ENCODE data around the gene NAALAD2.

NAALAD2 gene

DNA sequence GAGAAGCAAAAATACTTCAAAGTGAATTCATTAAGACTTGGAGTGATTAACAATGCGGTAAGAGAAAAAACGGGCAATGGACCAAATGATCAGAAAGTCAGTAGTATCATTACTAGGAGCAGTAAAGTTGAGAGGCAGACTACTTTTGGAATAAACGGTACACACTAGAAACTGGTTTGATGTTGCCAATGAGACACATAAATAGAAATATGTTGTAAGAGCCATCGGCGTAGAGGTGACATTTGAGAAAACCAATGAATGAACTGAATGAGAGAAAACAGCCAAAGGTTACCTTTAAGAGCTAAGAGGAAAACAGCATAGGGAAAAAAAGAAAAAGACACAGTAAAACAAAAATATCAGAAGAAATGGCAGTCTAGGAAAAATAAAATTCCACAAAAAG lies 82.1 kb downstream of the NAALAD2 start:
- H3K27me3 ChIP-seq (replicated peaks; ENCODE audit: control insufficient read depth, insufficient read depth, low read length, poor library complexity, severe bottlenecking): no peaks in the 10 kb centered on the region
- H3K4me1 ChIP-seq (ENCODE audit: control insufficient read depth, insufficient read depth, low read length, poor library complexity, severe bottlenecking): peaks cover 8% of the 10 kb centered on the region
- no peaks in the 10 kb centered on the region for H3K9me3 ChIP-seq (ENCODE audit: control insufficient read depth, low read length)
- H3K4me3 ChIP-seq (ENCODE audit: insufficient read depth, low read depth, low read length, poor library complexity, severe bottlenecking): no peak overlapping the region
- no peak for DNase-seq
- H3K27ac ChIP-seq (ENCODE audit: insufficient read depth, low read length, poor library complexity, severe bottlenecking): no peak overlapping the region
- H3K36me3 ChIP-seq (ENCODE audit: control insufficient read depth, insufficient read depth, low read length): peaks cover 21% of the 10 kb centered on the region

DNA sequence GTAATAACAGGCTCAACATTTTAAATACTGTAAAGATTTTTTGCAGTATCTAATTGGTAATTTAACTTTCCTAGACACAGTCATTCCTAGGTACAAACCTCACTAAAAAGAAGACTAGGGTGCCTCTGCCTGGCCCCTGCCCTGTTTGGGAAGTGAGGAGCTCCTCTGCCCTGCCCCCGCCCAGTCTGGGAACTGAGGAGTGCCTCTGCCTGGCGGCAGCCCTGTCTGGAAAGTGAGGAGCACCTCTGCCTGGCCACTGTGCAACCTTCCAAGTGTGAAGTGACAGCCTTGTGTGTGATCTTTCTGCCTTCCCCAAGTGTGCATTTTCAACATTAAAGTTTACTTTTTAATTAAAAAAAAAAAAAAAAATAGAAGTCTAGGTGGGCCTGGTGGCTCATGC lies 84.1 kb downstream of the NAALAD2 start:
- Histone ChIP-seq H3K27ac (ENCODE audit: insufficient read depth, low read length, poor library complexity, severe bottlenecking) (no peak overlapping the region), H3K4me3 (ENCODE audit: insufficient read depth, low read depth, low read length, poor library complexity, severe bottlenecking) (no peak overlapping the region), H3K4me1 (ENCODE audit: control insufficient read depth, insufficient read depth, low read length, poor library complexity, severe bottlenecking) (peaks cover 13% of the 10 kb centered on the region), H3K36me3 (ENCODE audit: control insufficient read depth, insufficient read depth, low read length) (peaks cover 6% of the 10 kb centered on the region), H3K9me3 (ENCODE audit: control insufficient read depth, low read length) (no peaks in the 10 kb centered on the region), H3K27me3 (replicated peaks; ENCODE audit: control insufficient read depth, insufficient read depth, low read length, poor library complexity, severe bottlenecking) (no peaks in the 10 kb centered on the region)
- DNase-seq: no peak

DNA sequence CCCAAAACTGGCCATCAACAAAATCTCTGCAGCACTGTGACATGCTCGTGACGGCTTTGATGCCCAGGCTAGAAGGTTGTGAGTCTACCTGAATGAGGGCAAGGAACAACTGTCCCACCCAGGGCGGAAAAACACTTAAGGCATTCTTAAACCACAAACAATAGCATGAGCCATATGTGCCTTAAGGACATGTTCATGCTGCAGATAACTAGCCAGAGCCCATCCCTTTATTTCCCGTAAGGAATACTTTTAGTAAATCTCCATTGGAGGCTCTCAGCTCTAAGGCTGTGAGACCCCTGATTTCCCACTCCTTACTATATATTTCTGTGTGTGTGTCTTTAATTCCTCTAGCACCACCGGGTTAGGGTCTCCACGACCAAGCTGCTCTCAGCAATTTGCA lies 85.0 kb downstream of the NAALAD2 start:
- no peak overlapping the region for H3K27ac ChIP-seq (ENCODE audit: insufficient read depth, low read length, poor library complexity, severe bottlenecking)
- no peaks in the 10 kb centered on the region for H3K36me3 ChIP-seq (ENCODE audit: control insufficient read depth, insufficient read depth, low read length)
- no peaks in the 10 kb centered on the region for H3K9me3 ChIP-seq (ENCODE audit: control insufficient read depth, low read length)
- no peak overlapping the region for H3K4me3 ChIP-seq (ENCODE audit: insufficient read depth, low read depth, low read length, poor library complexity, severe bottlenecking)
- peaks cover 13% of the 10 kb centered on the region for H3K4me1 ChIP-seq (ENCODE audit: control insufficient read depth, insufficient read depth, low read length, poor library complexity, severe bottlenecking)
- H3K27me3 ChIP-seq (replicated peaks; ENCODE audit: control insufficient read depth, insufficient read depth, low read length, poor library complexity, severe bottlenecking): no peaks in the 10 kb centered on the region
- DNase-seq: no peak

DNA sequence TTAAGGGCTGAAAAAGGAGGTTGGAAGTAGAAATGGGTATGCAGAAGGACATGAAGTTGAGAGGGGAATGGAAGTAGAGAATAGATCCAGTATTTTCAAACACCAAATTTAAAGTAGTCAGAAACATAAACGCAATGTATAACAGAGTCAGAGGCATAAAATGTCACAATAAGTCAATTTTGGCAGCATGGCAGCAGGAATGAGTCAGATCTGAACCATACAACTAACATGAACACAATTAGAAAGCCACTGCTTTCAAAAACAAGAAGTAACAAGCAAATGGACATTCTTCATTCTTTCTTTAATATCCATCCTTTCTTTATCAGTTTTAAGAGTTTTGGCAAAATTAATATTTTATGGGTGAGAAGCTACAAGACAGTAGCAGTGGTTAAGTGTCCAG lies 85.9 kb downstream of the NAALAD2 start:
- H3K27ac ChIP-seq (ENCODE audit: insufficient read depth, low read length, poor library complexity, severe bottlenecking): no peak overlapping the region
- DNase-seq: no peak
- no peak overlapping the region for H3K4me3 ChIP-seq (ENCODE audit: insufficient read depth, low read depth, low read length, poor library complexity, severe bottlenecking)
- no peaks in the 10 kb centered on the region for H3K36me3 ChIP-seq (ENCODE audit: control insufficient read depth, insufficient read depth, low read length)
- no peaks in the 10 kb centered on the region for H3K9me3 ChIP-seq (ENCODE audit: control insufficient read depth, low read length)
- H3K4me1 ChIP-seq (ENCODE audit: control insufficient read depth, insufficient read depth, low read length, poor library complexity, severe bottlenecking): peaks cover 13% of the 10 kb centered on the region
- H3K27me3 ChIP-seq (replicated peaks; ENCODE audit: control insufficient read depth, insufficient read depth, low read length, poor library complexity, severe bottlenecking): no peaks in the 10 kb centered on the region

DNA sequence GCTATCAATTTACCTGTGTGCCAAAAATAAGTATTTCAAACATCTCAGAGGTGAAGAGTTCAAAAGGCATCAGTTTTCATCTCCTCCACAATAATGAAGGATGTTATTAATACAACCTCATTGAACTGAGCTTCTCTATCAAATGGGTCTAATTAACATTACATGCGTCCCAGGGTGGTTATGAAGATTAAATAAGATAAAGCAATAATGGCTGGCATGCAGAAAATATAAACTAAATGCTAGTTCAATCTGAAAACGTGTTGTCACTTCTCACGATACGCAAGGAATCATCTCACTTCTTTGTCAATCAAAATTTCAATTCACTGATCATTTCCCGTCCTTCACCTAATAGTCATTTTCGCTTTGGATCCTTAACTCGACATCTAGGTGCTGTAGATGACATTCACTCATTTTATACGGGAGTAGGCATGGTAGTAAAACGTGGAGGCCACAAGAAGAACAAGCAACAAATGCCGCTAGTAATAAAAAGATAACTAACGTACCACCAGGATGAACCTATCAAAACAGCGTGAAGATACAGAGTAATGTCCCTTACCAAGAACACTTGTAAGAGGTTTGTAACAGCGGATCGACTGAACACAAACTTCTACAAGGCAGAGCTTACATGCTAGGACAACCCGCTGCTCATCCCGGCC lies 87.5 kb downstream of the NAALAD2 start:
- Histone ChIP-seq H3K27me3 (replicated peaks; ENCODE audit: control insufficient read depth, insufficient read depth, low read length, poor library complexity, severe bottlenecking) (no peaks in the 10 kb centered on the region), H3K27ac (ENCODE audit: insufficient read depth, low read length, poor library complexity, severe bottlenecking) (peak overlapping the region; percentile 83), H3K36me3 (ENCODE audit: control insufficient read depth, insufficient read depth, low read length) (no peaks in the 10 kb centered on the region), H3K9me3 (ENCODE audit: control insufficient read depth, low read length) (no peaks in the 10 kb centered on the region), H3K4me1 (ENCODE audit: control insufficient read depth, insufficient read depth, low read length, poor library complexity, severe bottlenecking) (peaks cover 13% of the 10 kb centered on the region), H3K4me3 (ENCODE audit: insufficient read depth, low read depth, low read length, poor library complexity, severe bottlenecking) (peak overlapping the region; percentile 87)
- no peak for DNase-seq

DNA sequence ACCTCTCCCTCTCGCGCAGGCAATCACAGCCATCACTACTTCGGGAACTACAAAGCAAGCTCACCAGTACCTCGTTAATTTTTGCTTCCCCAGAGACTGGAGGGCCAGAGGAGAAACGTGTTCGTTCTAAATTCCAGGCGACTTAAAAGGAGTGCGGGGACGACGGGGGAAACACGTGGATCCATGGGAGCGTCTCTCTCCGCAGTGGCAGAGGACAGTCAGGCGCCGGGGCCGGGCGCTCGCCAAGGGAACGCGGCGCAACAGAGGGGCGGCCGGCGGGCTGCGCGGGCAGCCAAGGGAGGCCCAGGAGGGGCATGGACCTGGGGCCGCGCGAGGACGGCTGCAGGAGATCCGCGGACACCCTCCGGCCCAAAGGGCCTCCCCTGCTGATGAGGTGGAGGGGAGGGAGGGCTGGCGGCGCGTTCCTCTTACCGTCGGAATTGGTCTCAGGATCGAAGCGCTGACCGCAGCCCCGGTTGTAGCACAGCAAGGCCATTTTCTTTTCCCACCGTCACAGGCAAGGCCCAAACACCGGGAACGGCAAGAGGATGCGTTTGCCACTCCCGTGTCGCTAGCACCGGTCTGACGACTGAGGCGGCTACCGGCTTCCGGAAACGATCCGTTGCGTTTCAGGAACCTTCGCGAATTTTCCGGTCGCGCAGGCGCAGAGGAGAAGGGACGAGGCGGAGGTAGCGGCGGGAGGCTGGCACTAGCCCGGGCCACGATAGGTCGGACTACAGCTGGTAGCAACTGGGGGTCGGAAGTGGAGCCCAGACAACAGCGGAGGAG lies 88.2 kb downstream of the NAALAD2 start, which contains the start of gene CHORDC1:
TSS of gene CHORDC1 (minus strand) at position 591 of the 789 bp plus-strand sequence. CDS start at position 496, 95 bp downstream.
- Histone ChIP-seq H3K27ac (ENCODE audit: insufficient read depth, low read length, poor library complexity, severe bottlenecking) (peak within 1 kb of the TSS; percentile 83), H3K27me3 (replicated peaks; ENCODE audit: control insufficient read depth, insufficient read depth, low read length, poor library complexity, severe bottlenecking) (no peaks in the 10 kb centered on the region), H3K4me3 (ENCODE audit: insufficient read depth, low read depth, low read length, poor library complexity, severe bottlenecking) (peak within 1 kb of the TSS; percentile 87), H3K9me3 (ENCODE audit: control insufficient read depth, low read length) (no peaks in the 10 kb centered on the region), H3K4me1 (ENCODE audit: control insufficient read depth, insufficient read depth, low read length, poor library complexity, severe bottlenecking) (peaks cover 13% of the 10 kb centered on the region), H3K36me3 (ENCODE audit: control insufficient read depth, insufficient read depth, low read length) (no peaks in the 10 kb centered on the region)
- peak; percentile 85 to 92 (median 85) for DNase-seq

DNA sequence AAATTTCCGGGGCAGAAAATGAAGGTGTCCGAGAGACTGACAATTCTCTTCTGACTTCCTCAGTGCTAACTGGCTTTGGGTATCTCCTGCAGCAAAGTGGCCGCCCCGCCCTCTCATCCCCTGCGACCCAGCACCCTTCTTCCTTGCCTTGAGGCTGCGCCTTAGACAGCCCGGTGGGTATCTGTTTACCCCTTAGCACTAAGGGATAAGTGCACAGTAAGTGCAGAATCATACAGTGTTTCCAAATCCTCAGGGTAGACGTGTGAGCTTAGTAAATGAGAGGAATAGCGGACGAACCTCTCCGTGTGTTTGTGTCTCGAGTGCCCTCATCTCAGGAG lies 88.8 kb downstream of the NAALAD2 start:
- peak overlapping the region; percentile 83 for H3K27ac ChIP-seq (ENCODE audit: insufficient read depth, low read length, poor library complexity, severe bottlenecking)
- H3K4me1 ChIP-seq (ENCODE audit: control insufficient read depth, insufficient read depth, low read length, poor library complexity, severe bottlenecking): peaks cover 13% of the 10 kb centered on the region
- no peaks in the 10 kb centered on the region for H3K9me3 ChIP-seq (ENCODE audit: control insufficient read depth, low read length)
- H3K36me3 ChIP-seq (ENCODE audit: control insufficient read depth, insufficient read depth, low read length): no peaks in the 10 kb centered on the region
- H3K27me3 ChIP-seq (replicated peaks; ENCODE audit: control insufficient read depth, insufficient read depth, low read length, poor library complexity, severe bottlenecking): no peaks in the 10 kb centered on the region
- H3K4me3 ChIP-seq (ENCODE audit: insufficient read depth, low read depth, low read length, poor library complexity, severe bottlenecking): peak overlapping the region; percentile 87
- no peak for DNase-seq

DNA sequence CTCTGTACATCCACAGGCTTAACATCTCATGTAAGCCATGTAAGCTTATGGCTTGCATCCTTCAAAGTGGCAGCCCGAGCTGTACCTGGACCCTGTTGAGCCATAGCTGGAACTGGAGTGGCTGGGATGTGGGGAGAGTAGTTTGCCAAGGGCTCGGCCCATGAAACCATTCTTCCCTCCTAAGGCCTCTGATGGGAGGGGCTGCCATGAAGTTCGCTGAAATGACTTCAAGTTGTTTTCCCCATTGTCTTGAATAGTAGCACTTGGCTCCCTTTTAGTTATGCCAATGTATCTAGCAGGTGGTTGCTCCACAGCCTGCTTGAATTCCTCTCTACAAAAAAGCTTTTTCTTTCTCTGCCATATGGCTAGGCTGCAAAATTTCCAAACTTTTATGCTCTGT lies 93.6 kb downstream of the NAALAD2 start:
- Histone ChIP-seq H3K36me3 (ENCODE audit: control insufficient read depth, insufficient read depth, low read length) (no peaks in the 10 kb centered on the region), H3K27ac (ENCODE audit: insufficient read depth, low read length, poor library complexity, severe bottlenecking) (no peak overlapping the region), H3K4me3 (ENCODE audit: insufficient read depth, low read depth, low read length, poor library complexity, severe bottlenecking) (no peak overlapping the region), H3K4me1 (ENCODE audit: control insufficient read depth, insufficient read depth, low read length, poor library complexity, severe bottlenecking) (no peaks in the 10 kb centered on the region), H3K27me3 (replicated peaks; ENCODE audit: control insufficient read depth, insufficient read depth, low read length, poor library complexity, severe bottlenecking) (no peaks in the 10 kb centered on the region), H3K9me3 (ENCODE audit: control insufficient read depth, low read length) (no peaks in the 10 kb centered on the region)
- DNase-seq: no peak

DNA sequence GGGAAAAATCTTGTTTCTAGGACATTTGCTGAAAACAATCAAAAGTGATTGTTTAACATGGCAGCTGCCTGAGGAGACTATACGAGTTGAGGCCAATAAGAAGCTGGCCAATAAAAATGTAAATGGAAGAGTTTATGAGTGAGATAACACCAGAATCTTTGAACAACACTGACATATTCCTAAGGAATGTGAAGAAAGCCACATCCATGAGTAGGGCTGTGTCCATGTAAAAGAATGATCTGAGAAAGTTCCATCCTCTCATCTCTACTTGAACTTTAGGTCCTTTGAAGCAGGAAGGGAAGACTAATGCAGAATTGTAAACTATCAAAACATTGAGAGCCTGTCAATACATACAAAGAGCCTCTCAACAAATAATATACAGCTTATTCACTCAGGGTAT lies 95.3 kb downstream of the NAALAD2 start:
- no peak overlapping the region for H3K27ac ChIP-seq (ENCODE audit: insufficient read depth, low read length, poor library complexity, severe bottlenecking)
- no peaks in the 10 kb centered on the region for H3K27me3 ChIP-seq (replicated peaks; ENCODE audit: control insufficient read depth, insufficient read depth, low read length, poor library complexity, severe bottlenecking)
- no peak overlapping the region for H3K4me3 ChIP-seq (ENCODE audit: insufficient read depth, low read depth, low read length, poor library complexity, severe bottlenecking)
- H3K36me3 ChIP-seq (ENCODE audit: control insufficient read depth, insufficient read depth, low read length): no peaks in the 10 kb centered on the region
- no peak for DNase-seq
- H3K4me1 ChIP-seq (ENCODE audit: control insufficient read depth, insufficient read depth, low read length, poor library complexity, severe bottlenecking): no peaks in the 10 kb centered on the region
- H3K9me3 ChIP-seq (ENCODE audit: control insufficient read depth, low read length): no peaks in the 10 kb centered on the region

DNA sequence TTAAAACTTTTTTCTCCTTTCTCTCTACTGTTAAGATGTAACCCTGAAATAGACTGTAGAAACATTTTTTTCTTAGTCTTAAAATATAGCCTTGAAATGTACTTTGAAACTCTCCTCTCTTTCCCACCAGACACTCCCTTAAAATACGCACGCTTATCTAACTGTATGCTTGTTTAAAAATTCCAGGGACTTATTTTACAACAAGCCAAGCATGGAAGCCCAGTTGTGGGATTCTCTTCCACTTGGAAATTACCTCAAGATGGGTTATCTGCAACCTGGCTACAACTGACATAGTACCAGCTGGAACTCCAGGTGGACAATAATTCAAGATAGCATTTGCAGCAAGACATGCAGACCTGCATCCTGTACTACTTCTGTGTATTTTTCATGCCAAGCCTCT lies 100.5 kb downstream of the NAALAD2 start:
- no peaks in the 10 kb centered on the region for H3K9me3 ChIP-seq (ENCODE audit: control insufficient read depth, low read length)
- H3K36me3 ChIP-seq (ENCODE audit: control insufficient read depth, insufficient read depth, low read length): no peaks in the 10 kb centered on the region
- no peaks in the 10 kb centered on the region for H3K27me3 ChIP-seq (replicated peaks; ENCODE audit: control insufficient read depth, insufficient read depth, low read length, poor library complexity, severe bottlenecking)
- H3K4me3 ChIP-seq (ENCODE audit: insufficient read depth, low read depth, low read length, poor library complexity, severe bottlenecking): no peak overlapping the region
- H3K27ac ChIP-seq (ENCODE audit: insufficient read depth, low read length, poor library complexity, severe bottlenecking): no peak overlapping the region
- no peaks in the 10 kb centered on the region for H3K4me1 ChIP-seq (ENCODE audit: control insufficient read depth, insufficient read depth, low read length, poor library complexity, severe bottlenecking)
- DNase-seq: no peak

Data from effector memory CD4-positive, alpha-beta T cell (primary cell).